NCI-H1436 (cell line): ENCODE measurements around the gene FGG.

Experiments used
- DNase-seq: peaks from one replicate; lab custom pipeline; 2025; lab: John Stamatoyannopoulos, UW

FGG gene

DNA sequence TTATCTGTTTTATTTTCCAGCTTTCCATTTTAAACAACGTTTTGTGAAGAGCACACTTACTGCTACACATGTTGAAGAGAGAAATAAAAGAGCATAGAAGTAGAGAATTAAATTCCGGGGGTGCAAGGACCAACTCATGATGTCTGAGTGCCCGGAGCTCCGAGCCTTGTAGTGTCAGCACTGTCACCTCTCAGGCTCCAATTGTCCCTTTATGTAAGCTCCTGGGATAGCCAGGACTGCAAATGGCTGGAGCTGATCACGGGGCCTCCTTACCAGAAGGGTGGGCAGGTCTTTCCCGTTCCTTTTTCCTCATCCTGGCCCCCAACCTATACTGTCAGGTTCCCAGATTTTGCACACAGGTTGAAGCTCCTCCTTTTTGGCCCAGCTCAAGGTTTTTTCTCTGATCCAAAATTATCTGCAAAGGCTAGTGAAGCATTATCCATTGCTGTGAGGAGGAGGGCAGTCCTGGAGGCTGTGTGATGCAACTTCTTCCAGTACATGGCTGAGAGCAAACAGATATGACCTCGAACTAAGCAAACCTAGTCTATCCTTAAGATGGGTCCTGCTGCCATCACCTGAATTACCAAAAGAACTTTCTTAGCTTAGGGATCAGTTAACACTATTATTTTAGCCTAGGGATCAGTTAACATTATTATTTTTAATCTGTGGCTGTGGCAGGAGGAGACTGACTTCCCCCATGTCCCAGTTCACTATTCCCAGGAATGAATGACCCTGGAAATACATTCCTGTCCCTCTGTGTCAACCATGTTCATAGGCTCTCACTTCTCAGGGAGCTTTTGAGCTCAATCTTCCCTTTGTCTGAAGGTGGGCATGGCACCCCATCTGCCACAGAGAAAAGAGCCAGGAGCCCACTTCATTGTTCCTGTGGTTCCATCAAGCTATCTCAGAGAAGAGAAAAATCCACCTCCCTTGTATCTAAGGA is at the start of gene FGG:
Gene FGG, minus strand, starts transcription at position 185 of the 943 bp plus-strand sequence. Its CDS starts 47 bp downstream, at position 138.
- no peak for DNase-seq

DNA sequence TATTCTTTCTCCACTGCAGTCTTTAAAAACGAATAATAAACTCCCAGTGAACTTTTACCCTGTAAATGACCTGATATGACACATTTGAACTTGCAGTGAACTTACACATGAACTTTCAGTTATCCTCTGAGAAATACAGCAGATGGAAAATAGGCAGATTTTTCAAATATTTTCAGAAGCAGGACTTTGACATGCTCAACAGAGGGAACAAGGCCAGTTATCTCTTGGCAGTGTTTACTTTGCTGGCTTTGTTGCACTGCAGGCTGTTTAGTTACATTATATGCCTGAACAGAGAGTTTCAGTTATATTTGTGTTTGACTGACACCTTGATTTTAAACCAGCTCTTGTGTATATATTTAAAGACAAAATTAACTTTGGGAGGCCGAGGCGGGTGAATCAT is 47.6 kb upstream of the FGG start:
- no peak for DNase-seq

DNA sequence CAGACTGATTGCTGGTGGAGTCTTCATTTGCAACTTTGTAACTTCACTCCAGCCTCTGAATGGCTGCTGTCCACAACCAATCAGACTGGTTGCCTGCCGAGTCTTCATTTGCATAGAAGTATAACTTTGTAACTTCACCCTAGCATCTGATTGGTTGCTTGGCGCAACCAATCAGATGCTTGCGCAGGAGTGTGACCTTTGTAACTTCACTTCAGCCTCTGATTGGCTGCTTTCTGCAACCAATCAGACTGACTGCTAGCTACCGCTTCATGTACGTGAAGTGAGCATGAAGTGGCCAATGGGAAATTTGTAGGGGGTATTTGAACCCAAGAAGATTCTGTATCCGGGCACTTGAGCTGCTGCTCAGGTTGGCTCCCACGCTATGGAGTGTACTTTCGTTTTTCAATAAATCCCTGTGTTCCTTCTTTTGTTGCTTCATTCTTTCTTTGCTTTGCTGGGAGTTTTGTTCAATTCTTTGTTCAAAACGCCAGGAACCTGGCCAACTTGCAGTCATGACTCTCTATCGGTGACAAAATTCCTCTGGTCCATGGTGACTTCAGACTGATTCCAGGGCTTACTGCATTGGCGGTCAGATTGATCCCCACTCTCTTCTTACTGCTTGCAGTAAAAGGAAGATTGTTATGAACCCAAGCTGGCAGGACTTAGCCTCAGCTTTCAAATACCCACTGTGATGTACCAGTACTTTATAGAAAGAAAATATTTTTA is 46.4 kb upstream of the FGG start:
- DNase-seq = no peak

DNA sequence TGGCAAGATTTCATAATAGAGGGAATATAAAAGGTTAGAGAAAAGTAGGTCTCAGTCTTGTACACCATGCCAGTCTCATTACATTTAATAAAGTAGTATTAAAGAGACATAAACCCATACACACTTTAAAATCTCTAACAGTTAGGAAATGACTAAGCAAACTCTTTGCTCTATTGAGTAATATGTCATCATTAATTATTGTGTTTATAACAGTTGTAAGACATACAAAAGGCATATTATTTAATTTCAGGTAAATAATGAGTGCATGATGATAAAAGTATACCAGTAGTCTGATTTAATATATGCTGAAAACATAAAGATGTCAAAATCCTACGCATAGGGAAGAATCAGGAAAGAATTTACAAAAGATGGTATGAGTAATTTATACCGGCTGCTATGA is 31.0 kb upstream of the FGG start:
- DNase-seq = no peak

DNA sequence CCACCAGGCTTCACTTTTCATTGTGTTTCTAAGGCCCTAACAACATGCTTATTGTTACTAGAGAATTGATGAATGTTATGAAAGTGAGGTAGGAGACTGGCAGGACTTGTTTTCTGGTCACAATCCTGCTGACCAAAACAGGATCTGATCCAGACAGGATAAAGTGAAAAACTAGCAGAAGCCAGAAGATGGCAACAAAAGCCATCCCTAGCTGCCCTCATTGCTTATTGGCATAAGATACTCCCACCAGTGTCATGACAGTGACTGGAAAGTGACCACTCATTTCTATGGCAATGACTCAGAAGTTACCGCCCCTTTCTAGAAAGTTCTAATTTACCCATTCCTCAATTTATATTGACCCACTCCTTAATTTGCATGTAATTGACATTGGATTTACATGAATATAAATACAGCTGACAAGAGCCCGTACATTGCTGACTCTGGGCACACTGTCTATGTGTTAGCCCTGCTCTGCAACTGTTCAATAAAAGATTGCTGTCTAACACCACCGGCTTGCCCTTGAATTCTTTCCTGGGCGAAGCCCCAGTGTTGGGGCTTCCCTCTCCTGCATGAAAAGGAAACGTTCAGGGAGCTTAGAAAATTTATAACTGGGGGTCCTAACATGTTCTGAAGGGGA is 30.0 kb upstream of the FGG start:
- DNase-seq = no peak

DNA sequence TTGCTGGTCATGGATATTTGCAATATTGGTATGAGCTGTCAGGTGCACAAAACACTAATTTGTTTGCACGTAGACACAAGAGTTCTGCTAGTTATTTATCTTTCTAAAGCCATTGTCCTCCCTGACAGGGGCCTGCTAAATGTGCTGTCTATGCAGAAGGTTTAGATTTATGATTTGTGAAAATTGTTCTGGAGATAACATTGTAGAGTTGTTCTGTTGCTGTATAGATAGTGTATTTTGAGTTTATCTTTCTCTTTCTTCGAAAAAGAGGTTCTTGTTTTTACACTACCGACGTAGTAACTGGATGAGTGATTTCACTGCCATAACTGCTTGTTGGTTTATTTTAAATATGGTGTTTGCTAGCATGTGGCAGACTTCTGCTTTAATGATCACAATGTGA is 28.5 kb upstream of the FGG start:
- no peak for DNase-seq

DNA sequence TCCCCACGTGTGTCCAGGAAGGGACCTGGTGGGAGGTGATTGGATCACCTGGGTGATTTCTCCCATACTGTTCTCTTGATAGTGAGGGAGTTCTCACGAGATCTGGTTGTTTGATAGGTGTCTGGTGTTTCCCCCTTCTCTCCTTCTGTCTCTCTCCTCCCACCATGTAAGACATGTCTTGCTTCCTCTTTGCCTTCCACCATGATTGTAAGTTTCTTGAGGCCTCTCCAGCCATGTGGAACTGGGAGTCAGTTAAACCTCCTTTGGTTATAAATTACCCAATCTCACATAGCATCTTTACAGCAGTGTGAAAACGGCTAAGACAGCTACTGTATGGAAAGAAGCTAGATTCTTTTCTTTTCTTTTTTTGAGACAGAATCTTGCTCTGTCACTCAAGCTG is 21.6 kb upstream of the FGG start:
- no peak for DNase-seq

DNA sequence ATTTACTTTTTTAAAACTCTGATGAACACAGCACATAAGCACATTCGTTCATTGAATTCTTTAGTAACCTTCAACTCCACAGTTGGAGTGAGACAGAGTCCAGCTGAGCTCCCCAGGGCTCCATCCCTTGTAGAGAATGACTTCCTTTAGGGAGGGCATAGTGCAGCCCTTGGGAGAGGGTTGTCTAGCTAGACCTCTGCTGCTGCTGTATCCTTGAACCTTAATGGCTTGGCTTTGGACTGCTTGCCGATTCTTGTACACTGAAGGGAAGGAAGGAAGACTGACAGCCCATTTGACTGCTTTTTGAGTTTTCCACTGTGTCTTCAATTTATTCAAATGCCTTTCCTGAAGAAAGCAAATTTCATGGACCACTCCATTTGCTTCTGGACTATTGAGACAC is 19.4 kb upstream of the FGG start:
- DNase-seq = no peak

DNA sequence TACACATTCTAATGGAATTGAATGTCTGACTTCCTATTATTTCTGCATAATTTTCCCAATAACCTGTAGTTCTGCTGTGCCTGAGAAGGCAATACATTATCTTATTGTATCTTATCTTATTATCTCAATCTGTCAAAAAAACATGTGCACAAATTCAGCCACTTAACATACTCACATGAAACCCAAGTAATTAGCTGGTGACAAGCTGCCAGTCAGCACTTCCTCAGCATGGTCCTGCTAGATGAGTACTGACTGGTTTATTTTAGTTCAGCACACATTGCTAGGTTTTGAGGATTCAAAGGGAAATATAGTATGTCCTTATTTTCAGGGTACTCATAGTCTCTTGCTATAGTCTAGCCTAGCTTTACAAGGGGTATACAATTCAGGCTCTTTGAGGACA is 17.9 kb upstream of the FGG start:
- DNase-seq = no peak

DNA sequence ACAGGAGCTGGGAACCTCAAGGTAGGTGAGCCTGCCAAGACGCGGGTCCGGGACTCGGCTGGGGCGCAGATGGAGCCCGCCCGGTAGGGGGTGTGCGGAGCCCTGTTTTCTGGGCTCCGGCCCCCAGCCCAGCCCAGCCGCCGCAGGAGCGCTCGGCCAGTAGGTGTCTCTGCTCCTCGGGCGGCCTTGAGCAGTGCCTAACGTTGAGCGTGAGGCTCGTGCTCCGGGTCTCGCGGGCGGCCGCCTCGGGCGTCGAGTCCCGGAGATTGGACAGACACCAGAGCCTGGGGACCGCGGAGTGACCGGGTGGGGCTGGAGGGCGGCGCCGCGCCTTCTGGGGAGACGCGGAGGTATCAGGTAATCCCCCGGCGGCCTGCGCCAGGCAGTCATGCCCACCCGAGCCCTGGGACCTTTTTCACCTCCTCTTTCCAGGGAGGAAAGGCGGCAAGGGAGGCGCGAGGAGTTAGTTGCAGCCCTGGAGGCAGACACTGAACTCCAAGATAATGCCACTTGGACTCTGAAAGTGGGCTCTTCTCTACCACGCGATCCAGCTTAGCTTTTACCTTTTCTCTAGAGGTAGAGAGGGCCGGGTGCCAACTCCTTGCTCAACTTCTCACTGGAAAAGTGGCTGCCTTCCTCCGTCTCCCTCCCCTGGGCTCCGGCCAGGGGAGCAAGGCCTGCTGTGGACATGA is 14.5 kb upstream of the FGG start:
- no peak for DNase-seq

DNA sequence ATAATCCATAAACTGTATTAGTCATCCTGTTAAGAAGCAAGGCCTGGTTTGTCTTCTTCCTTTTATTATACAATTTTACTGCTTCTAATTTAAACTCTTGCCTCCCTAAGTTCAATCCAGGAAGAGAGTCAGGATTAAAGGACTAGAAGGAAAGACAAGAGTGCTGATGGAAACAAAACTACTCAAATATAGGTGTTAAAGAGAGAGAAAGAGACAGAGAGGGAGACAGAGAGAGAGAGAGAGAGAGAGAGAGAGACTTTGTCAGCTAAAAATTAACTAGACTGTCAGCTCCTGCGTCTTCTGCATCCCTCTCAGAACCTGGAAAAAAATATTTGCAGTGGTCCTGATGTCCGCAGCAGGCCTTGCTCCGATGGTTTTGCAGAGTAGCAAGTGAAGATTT is 13.5 kb upstream of the FGG start:
- DNase-seq = no peak

DNA sequence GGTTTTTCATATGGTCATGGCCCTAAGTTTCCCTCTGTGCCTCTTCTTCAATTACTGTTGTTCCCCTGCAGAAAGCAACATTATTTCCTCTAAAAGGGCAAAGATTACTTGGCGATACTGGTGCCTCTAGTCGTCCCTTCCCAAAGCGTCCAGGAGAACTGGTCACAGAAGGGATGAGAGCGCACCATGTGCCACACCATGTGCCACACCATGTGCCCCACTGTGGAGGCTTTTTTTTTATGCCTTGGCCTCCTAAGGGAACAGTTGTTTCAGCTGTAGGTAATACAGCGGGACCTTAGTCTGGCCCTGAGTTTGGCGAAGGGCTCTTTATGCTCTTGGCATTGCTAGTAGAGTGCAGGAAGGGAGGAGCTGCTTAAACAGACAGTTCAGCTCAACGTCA is 11.5 kb upstream of the FGG start:
- no peak for DNase-seq

DNA sequence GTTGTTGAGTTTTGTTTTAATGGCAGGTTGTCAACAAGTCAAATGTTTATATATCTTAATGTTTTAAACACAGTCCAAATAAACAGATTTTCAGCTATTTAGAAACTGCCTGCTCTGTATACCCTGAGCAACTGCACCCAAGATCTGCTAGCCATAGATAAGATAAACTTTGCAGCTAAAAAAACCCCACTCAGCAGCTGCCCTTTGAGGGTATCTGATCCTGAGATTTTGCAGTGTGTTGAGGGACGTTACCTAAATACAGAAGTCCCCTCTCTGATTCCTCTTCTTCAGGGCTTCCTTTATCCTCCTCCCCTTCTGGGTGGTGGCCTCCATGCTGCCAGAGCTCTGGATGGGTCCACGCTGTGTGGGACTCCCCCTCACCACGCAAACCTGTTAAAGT is 11.0 kb upstream of the FGG start:
- DNase-seq = no peak

DNA sequence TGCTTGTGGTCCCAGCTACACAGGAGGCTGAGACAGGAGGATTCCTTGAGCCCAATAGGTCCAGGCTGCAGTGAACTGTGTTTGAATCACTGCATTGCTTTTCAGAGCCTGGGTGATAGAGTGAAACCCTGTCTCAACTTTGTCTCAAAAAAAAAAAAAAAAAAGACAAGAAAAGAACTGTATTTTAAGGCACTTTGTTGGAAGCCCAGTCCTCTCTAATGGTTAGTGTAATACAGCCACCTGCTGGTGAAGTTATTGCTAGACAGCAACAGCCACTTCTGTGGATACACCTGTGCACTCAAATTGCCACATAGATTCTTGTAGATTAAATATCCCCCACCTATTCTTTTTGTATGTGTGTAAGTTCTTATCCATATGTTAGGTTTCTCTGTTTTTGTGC is 10.1 kb upstream of the FGG start:
- no peak for DNase-seq

DNA sequence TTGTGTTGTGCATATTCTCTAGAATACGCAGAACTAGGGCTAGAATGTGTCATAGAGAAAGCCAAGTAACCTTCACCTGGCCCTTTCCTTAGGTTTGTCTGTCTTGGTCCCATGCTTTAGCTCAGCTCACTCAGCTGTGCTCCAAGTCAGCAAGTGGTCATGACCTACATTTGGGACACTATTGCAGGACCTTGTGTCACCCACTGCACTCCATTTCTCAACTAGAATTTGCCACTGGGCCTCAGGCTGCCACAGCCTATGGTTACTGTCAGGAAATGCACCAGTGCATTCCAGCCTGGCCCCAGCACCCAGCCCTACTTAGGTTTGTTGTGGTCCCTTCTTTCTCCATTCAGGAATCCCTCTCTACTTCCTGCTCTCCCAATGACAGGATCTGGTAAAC is 7.7 kb upstream of the FGG start:
- no peak for DNase-seq

DNA sequence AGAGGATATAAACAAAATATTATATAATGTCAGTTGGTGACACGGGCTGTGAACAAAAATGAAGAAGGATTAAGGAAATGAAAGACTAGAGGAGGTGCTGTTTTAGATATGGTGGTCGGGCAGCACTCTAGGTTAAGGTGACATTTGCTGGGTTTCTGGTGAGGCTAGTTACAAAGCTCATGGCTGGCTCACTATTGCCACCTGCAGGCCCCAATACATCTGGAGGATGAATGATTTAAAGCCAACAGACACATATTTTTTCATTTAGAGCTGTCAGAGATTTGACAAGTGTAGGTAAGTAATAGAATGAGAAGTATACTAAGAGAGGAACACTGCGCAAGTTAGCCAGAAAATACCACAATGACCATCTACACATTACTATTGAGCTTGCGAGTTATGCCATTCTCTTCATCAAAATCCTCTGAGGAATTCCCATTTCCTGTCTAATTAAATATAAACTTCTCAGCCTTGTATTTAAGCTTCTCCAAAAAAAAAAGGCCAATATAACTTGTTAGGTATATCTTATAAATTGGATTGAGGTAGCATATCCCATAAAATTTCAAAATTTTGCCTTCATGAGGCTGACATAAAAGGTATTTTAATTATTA is 6.4 kb upstream of the FGG start:
- DNase-seq = peak; percentile 7

DNA sequence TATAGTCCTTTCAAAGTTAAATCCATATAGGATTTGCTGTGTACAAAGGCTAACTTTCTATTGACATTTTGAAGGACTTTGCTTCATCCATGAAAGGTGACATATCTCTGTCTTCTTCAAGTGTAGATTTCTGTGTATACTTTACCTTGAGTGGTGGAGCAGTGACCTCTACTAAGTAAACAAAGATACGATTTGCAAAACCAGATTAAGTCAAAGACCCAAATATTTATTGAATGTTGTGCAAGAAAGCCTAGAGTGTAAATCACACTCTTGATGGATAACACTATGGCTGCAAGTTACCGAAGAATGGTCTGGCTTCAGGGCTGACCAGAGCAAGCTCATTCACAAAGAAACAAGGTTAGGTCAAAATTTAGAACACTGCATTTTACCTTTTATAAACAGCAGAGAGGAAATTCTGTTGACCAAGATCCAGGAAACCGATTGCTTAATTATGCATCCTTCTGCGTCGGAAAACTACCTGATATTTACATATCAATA is 5.4 kb upstream of the FGG start:
- no peak for DNase-seq

DNA sequence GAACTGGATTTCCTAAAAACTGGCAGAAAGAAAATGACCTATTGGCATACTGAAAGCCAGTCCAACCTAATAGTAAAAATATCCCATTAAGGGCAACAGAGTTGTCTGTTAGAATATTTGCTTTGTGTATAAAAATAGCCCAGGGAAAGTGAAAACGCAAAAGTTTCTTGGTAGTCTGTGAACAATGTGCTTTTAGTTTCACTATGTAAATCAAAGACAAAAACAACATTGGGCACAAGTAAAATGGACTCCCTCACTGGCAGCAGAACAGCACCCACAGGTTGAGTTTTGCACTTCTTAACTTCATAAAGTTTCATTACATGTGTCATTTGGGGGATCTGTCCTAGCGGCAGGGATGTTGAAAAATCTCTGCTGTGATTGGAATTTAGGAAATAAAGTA is 4.3 kb upstream of the FGG start:
- no peak for DNase-seq

DNA sequence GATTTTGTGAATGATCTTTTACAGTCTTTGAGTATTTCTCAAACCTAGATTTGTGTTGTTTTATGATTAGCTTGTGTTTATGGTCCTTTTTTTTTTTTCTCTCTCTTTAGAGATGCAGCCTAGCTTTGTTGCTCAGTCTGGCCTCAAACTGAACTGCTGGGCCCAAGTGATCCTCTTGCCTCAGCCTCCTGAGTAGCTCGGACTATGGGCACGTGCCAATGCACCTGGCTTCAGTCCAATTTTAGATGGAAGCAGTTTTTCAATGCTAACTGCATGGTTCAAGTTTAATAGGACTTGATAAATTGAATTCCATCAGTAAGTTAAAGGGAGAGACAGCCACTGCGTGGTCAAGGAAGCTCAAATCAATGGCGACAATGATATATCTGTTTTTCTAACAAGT is 3.8 kb upstream of the FGG start:
- DNase-seq = no peak

DNA sequence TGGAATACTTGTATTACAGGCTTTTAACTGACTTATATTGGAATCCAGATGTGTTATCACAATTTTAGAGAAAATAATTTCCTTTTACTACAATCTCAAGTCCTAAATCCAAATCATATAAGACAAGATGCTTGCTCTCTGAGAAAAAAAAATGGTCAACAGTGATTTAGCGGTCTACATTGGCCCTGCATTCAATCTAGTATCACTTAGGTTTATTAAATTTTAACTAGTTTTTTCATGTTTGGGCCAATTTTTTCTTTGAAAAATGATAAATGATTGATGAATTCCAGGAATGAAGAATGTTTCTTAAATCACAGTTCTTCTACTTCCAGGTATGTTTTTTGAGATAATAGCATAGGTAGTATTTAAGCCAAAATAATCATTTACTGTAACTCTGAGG is 2.8 kb upstream of the FGG start:
- DNase-seq = no peak

DNA sequence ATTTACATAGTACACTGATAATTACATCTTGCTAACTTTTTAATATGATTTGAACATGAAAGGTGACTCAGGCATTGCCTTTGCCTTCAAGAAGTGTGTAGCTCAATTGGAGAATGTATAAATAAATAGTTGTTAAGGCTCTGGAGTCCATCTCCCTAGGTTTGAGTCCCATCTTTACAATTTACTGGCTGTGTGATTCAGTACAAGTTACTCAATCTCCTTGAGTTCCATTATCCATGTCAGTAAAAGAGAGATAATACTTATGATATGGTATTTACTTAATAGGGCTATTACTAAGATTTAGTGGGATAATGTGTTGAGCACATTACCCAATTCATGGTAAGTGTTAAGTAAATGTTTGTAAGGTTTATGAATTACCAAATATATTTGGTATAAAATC is 1.9 kb upstream of the FGG start:
- no peak for DNase-seq

DNA sequence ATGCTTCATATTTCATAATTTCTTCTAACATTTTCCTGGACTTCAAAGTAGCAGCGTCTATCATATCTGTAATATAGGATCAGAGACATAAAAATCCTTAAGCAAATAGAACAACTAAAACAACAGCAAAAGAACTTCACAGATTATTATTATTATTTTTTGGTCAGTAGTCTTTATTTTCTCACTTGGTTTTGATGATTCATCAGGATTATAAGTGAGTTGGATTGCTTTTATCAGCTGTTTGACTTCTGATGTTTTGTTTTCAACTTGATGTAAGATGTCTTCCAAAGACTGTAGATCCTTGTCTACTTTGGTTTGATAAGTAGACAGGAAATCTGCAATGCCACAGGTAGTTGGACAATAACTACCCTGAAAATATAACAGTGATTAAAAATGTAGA is 623 bp downstream of the FGG start:
- DNase-seq = no peak
